Ishikawa (cell line): Measurements from ENCODE around the gene ITSN2.

Experiments used
- RAD21 ChIP-seq: IDR thresholded peaks from 2 replicates; pipeline ENCODE4 v1.6.1; 2012; ENCODE audit warnings: low read depth
- TCF12 ChIP-seq: IDR thresholded peaks from 2 replicates; pipeline ENCODE4 v1.6.1; 2012; ENCODE audit warnings: low read depth
- TEAD4 ChIP-seq: IDR thresholded peaks from 2 replicates; pipeline ENCODE4 v1.6.1; 2012

DNA sequence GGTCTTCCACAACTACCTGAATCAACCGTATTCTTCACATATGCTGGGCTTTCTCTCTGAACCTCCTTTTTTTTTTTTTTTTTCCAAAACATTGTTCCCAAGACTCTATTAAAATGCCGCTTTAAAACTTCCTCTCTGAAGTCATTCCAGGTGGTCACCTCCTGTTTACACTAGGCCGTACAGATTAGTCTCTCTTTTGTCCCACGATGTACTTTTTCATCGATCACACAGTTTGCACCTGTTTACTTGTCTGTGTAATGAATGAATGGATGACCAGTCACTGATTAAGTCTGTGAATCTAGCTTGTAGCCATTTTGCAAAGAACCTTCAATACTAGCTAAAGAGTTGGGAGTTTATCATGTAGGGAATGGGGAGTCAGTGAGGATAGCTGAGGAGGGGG, 202.2 kb downstream of the ITSN2 start:
- TF ChIP-seq RAD21: no peak
- no peak for TF ChIP-seq TEAD4
- TF ChIP-seq TCF12: no peak
